ENCODE measurements around the gene CASP3.
"Not testable (repeated sequence)": the region's sequence is repeated elsewhere in the genome, so short reads cannot be mapped to it uniquely, and the experiment has no call there.

CASP3 gene

DNA sequence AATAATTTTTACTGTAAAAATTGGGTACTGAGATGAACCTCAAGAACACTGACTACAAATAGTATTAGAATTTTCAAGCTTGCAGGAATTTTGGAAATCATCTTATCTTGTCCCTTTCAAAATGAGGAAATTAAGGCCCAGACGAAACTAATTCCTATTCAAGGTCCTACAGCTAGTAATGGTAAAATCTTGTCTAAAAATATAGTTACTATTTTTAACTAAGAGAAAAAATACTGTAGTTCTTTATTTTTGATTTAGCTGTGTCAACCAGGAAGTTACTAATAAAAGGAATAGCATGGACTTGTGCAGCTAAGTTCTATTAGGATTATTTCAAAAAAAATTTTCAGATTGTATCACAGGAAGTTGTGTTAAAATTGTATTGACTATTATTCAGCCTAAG, 13.0 kb upstream of the CASP3 start:
- no peak for DNase-seq

DNA sequence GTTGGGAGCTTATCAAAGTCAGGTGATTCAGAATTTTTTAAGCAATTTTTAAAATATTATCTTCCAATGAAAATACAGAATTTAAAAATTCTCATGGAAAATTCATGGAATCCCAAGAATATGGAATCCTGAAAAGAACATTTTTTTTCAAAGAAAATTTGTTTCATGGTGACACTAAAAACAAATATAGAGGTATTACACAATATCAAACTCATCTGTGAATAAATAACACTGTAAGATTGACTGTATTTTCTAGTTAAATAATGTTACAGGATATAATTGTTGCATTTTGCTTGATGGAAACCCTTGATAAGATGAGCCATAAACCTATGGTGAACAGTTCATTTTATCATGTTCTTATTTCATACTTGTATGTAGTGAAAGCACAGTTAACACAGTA, 11.7 kb upstream of the CASP3 start:
- no peak for DNase-seq

DNA sequence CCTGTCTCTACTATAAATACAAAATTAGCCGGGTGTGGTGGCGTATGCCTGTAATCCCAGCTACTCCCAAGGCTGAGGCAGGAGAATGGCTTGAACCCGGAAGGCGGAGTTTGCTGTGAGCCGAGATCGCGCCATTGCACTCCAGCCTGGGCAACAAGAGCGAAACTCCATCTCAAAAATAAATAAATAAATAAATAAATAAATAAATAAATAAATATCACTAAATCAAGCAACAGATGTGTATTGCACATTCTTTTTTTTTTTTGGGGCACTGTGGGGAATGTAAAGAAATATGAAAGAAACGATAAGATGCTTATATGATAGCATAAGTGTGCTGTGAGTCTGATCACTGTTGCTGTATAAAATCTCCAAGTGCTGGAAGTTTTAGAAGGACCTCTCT, 8.6 kb upstream of the CASP3 start:
- not testable (repeated sequence) for DNase-seq

DNA sequence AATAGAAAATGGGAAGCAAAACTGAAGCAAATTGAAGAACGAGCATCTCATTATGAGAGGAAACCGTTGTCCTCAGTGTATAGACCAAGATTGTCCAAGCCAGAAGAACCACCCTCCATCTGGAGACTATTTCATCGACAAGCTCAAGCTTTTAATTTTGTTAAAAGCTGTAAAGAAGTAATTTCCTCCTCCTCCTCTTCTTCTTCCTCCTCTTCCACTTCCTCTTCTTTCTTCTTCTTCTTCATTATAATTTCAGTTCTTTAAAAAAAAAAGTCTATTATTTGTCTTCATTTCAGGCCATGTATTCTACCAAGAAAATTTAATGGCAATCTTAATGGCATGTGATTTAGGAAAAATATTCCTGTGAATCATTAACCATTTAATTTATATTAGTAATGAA, 7.9 kb upstream of the CASP3 start:
- DNase-seq, result no peak

DNA sequence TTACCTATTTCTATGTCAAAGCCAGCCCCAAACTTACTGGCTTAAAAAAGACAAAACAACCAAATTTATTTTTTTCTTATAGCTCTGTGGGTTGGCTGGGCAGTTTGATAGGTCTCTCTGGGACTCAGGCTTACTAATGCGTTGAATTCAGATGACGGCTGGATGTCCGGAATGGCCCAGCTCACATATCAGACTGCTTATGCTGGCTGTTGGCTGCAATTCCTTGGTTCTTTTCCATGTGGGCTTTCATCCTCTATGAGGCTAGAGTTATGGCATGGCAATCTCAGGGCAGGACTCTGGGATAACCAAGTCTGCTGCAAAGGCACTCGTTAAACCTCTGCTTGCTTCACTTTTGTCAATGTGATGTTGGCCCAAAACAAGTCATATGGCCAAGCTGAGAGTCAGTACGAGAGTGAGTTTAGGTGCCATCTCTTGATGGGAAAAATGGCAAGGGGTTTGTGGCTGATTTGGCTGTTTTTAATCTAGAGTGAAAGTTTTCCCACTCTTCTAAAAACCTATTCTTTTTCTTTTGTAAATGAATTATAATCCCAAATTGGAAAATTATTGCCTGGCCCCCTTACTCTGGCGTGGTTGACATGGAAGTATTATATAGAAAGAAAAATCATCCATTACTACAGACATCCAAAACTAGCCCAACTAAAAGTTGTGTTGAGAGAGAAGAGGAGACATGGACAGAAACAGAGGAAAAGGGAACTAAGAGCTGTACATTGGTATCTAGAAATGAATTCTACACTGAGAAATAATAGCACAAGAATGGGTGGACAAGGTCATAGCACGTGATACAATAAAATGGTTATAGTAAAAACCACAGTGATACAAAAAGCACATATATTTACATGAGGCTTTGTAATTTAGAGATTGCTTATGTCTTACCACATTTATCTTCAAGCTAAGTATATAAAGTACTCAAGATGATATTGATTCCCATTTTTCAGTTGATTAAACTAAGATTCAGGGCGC, 6.9 kb upstream of the CASP3 start:
- DNase-seq, result no peak

DNA sequence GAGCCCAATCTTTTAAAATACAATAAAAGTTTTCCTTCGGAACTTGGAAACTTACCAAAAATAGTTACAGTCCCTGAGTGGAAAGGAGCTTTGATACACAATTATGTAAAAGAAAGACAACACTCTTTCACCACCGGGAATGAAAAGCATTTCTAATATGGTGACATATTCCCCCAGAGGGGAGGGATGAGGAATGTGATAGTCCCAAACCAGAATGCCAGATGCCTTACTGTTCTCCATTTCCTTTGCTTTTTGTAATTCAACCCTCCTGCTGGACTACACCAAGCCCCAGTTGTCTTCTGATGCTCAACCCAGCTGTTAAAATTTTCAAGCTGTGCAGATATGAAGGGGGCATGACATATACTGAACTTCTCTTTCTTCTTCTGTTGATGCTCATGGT, 4.4 kb upstream of the CASP3 start:
- no peak for DNase-seq

DNA sequence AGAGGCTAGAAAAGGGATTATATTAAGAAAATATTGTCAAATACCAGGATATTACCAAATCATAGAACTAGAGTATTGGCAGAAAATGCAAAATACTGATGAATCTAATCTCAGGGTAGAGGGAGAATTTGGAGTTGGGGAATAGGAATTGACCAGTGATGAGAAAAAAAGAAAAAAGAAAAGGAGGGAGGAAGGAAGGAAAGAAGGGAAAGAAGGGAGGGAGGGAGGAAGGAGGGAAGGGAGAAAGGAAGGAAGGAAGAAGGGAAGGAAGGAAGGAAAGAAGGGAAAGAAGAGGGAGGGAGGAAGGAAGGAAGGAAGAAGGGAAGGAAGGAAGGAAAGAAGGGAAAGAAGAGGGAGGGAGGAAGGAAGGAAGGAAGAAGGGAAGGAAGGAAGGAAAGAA, 3.4 kb upstream of the CASP3 start:
- DNase-seq, result not testable (repeated sequence)

DNA sequence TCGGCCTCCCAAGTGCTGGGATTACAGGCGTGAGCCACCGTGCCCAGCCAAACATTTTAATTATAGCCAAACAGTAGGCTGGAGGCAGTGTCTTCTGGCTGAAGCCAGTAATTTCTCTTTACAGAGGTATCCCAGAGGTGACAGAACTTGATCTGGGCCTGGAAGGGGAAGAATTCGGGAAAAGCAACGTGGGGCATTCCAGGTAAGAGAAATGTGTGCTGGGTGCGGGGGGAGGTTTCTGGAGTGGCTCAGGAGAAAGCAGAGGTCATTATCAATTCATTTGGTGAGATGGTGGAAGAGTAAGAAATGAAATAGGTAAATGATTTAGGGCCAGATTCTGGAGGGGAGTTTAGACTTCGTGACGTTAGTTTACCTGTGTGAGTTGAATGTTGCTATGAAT, 2.7 kb upstream of the CASP3 start:
- DNase-seq, result no peak

DNA sequence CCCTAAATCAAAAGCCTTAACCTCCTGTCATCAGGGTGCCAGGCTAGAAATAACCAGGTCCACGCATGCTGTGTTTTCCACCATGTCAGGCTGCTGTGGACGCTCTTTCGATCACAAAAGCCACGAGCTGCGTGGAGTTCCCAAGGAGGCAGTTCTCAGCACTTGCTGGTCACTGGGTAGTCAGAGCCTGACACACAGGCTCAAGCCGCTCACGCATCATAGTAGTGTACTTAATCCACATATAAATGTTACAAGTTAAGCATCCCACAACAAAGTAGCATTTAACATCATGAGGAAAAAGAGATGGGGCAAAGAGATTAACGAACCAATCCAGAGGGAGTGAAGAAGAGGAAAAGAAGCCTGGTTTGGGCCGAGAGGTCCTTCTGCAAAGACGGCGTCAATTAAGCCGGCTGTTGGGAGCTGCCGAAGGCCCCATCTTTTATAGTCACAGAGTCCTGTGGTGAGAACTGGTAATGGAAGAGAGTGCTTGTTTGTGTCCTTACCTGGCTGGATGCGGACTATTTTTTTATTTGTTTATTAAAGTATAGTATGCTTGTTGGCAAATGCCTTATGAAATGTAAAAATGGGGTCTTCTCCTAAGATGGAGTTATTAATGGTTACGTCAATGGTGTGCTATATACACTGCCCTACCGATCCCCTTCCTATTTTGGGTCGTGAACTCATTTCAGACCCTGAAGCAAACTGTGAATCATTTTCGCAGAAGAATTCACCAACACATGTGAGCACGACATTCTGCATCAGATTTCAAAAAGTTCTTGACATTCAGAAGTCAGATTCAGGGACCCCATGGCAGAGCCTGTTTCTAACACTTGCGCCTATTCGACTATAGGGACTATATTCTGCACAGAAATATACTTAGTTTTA, 966 bp upstream of the CASP3 start:
- DNase-seq, result no peak

DNA sequence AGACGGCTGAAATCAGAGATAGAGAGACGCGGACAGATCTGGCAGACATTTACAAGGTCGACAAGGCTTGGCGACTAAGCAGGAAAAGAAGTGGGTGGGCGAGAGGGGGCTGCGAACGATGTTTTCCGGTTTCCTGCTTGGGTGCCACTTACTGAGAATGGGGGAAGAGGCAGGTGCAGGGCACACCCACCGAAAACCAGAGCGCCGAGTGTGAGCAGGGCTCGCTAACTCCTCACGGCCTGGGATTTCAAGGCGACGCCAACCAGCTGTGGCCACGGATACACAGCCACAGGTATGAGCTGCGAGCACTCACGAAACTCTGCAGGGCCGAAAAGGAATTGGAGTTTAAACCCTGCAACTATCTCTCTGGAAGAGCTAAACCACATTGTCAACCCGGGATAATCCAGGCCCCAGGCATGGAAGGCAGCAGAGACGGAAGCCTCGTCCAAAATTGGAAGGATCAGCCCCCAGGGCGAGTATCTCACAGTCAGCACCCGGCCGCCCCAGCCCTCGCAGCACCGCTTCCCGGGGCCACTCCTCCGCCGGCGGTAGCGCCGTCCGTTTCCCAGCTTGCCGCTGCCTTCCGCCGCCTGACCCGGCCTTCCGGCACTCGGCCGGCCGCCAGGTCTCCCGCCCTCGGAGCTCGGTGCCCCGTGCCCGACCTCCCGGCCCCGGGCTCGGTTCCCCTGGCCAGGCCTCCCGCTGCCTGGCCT, 778 bp downstream of the CASP3 start:
- peak; percentile 31 for DNase-seq

DNA sequence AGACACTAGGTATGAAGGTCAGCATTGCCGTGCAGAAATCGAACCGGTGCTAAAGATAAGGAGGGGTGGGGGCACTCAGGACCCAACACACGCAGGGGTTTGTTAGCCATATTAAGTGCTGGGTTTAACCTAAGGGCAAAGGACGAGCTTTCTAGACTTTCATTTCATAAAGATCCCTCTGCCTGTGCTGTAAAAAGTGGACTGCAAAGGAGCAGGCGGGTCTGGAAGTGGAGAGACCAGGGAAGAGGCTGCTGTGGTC, 1.3 kb downstream of the CASP3 start:
- DNase-seq, result no peak

DNA sequence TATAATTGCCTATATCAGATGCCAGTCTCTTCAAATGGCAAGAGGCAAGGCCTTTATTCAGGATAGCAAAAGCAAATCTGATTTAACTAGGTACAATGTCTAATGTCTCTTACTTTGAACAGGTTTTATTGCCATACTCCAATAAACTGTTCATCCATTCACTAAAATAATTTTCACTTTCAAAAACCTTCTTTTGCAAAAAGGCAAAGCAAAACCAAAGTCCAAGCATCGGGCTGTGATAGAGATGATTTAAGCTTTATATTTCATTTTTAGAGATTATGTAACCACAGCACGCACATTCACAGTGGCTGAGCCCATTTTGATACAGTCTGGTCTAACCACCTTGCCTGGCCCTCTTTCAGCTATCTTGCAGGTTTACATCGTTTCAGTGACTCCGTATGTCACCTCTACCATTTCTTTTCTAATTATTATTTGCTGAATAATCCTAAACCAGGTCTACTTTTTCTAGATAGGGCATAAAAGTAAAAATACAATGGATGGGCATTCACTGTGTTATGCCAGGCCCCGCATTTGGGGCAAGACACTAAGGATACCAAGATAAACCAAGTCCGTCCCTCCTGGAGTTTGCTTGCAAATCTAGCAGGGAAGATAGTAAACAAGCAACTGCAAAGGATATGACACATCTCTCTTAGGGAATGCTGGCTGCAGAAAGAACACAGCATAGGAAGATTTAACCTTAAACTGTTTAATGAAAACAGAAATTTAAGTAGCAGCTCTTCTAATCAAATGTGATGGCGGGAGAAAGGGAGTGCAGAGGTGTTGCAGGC, 1.8 kb downstream of the CASP3 start:
- no peak for DNase-seq

DNA sequence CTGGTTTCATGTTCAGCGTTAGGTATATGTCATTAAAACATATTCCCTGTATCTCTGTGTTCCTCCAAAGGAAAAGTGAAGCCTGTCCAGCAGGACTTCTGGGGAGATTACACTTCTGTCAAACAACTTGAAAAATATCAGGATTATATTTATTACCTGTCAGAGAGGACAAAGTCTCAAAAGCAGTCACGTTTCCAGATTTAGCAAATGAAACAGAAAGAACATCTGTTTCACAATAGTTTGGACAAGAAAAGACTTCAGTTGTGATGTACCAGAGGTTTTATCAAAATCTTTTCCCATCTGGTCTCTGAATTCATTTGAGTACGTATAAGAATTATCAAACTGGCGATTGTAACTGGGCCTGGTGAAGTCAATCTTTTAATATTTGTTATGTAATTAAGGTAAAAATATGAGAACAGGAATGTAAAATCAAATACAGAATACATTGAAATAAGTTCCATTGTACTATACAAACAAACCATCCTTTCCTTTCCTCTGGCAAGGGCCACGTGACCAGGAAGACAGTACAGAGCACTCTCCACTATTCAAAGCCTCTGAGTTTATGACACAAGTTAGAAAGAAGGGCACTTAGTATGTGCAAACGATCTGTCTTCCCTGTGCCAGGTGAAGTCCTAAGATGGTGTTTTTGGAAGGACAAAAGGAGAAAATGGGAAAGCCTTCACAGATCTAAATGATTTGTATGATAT, 3.2 kb downstream of the CASP3 start:
- no peak for DNase-seq

DNA sequence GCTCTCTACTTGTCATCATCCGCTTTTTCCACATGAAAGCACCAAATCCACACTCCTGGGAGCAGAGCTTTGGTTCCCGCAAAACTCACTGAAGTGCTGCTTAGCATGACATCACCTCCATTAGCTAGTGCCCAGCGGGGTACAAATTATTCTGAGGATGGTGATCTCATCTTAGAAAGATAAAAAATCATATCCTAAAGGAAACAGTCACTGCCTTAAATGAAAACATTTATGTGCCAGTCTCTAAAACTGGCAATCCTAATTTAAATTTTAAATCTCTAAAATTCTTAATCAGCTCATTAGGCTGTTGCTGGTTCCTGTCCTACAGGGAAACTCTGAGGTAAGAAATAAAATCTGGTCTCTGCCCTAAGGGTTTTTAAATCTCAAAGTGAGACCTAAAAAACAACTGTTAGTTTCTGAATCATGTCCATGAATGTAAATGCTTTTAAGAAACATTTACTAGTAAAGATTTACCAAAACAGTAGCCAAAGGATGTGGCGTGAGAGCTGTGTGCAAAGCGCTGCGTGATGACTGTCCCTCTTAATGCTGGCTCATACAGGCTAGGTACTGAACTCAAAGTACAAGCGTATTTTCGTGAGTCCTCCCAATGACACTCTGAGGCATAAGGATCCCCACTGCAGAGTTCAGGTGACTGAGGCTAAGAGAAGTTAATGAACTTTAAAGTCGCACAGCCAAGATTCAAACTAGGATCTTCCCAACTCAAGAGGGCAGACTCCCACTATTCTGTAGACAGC, 4.5 kb downstream of the CASP3 start:
- DNase-seq, result no peak

DNA sequence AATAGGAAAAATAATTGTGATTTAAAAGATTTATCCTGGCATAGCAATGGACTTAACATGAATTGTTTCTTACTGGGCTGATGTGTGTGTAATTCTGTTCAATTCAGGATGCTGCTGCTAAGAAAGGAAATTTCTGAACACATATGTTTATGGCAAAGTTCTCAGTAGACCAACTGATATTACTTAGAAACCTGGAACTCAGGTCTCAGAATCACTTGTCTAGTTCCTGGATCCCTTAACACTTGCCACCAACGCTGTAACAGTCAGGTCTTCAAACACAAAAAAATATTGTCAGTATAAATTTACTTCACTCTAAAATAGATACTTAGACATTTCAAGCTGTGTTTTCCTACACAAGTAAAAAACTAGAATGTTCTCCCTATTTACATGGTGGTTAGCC, 5.5 kb downstream of the CASP3 start:
- DNase-seq, result no peak

DNA sequence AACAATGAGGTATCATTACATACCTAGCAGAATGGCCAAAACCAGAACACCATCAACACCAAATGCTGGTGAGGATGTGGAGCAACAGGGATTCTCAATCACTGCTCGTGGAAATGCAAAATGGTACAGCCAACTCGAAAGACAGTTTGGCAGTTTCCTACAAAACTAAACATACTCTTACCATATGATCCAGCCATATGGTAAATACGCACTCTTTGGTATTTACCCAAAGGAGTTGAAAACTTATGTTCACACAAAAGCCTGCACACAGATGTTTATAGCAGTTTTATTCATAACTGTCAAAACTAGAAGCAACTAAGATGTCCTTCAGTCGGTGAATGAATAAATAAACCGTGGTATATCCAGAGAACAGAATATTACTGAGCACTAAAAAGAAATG, 7.8 kb downstream of the CASP3 start:
- DNase-seq, result no peak

DNA sequence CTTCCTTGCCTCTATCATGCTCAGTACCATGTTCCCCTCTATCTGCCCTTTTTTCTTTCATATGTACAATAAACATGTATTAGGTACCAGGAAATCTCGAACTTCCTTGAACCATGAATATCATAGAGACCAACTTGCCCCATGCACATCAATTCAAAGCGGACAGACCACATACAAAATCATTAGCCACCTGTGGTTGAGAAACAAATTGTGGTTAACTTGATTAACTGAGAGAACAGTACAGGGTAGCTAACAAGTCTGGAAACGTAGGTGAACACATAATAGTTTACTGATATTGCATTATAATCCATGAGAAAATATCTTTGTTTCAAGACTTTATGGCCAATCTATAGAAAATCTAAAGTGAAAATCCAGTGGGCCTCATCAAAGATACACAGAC, 8.2 kb downstream of the CASP3 start:
- no peak for DNase-seq

DNA sequence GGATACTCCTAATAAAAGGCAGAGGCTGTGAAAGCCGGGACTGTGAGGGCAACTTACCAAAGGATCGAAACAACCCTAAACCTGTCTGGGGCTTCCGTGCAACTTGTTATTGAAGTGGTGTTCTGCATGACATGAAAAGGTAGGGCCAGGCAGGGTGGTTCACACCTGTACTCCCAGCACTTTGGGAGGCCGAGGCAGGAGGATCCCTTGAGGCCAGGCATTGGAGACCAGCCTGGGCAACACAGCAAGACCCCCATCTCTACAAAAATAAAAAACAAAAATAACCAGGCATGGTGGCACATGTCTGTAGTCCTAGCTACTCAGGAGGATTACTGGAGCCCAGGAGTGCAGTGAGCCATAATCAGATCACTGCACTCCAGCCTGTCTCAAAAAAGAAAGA, 12.3 kb downstream of the CASP3 start:
- no peak for DNase-seq

DNA sequence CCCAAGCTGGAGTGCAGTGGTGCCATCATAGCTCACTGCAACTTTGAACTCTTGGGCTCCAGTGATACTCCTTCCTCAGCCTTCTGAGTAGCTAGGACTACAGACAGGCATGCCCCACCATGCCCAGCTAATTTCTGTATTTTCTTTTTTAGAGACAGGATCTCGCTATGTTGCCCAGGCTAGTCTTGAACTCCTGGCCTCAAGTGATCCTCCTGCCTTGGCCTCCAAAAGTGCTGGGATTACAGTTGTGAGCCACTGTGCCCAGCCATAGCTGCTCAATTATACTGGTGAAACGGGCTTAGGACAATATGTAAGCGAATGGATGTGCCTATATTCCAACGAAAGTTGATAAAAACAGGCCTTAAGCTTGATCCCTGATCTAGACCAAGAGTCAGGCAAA, 13.1 kb downstream of the CASP3 start:
- DNase-seq, result no peak

DNA sequence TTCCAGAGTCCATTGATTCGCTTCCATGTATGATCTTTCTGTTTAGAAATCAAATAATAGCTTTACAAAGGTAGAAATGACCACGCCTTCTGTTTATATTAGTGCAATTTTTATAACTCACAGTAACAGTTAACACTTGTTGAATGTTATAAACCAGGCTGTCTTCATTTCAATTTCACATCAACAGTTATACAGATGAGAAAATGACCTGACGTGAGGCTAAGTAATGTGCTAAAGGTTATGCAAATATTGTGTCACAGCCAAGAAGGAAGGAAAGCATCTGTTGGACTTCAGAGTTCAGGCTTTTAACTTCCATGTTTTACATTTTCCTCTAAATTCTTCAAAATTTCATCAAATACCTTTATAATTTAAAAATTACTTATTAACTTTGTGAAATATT, 13.9 kb downstream of the CASP3 start:
- no peak for DNase-seq

DNA sequence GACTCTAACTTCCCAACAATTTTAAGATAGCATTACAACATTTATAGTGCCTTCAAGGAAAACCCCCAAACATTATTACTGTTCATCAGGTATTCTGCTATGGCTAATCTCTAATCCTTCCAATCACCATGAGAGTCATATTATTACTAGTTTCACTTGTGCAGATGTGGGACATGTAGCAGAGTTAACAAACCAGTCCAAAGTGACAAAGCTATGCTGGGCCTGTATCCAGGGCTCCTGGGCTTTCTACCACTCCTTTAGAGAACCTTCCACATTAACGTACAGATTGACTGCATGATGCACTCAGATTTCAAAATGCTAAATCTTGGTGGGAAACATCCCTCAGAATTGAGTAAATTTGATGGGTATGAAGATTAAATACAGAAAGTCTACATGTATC, 16.4 kb downstream of the CASP3 start:
- DNase-seq, result no peak

All from GDM1 (cell line).